Smooth muscle cell (in vitro differentiated cells): Measurements from ENCODE around the gene TBC1D14. TPM values are rescaled to one million over a fixed set of nuclear protein-coding genes. Genes with fewer than 3 reads are reported as not detected.

ENCODE experiments used
- DNase-seq: peaks from one replicate; lab custom pipeline; 2025; ENCODE audit not compliant: unreplicated experiment; lab: John Stamatoyannopoulos, UW
- H2AFZ ChIP-seq: fragments of 200-600 bp; sonication (generic); 2 replicates; pipeline ENCODE4 v1.6.0; 2016; ENCODE audit warnings: antibody characterized with exemption, low read depth, mild to moderate bottlenecking
- H3F3A ChIP-seq: fragments of 200-600 bp; sonication (generic); 2 replicates; pipeline ENCODE4 v1.6.0; 2017; ENCODE audit warnings: antibody characterized with exemption, low read depth
- H3K27ac ChIP-seq: fragments of 200-600 bp; sonication (generic); 2 replicates; pipeline ENCODE4 v1.5.1; 2016; ENCODE audit warnings: low read depth, mild to moderate bottlenecking
- H3K27me3 ChIP-seq: fragments of 200-600 bp; sonication (generic); 2 replicates; pipeline ENCODE4 v1.6.1; 2016; ENCODE audit warnings: low read depth, mild to moderate bottlenecking
- H3K36me3 ChIP-seq: fragments of 200-600 bp; sonication (generic); 2 replicates; pipeline ENCODE4 v1.5.1; 2016; ENCODE audit warnings: low read depth
- H3K4me1 ChIP-seq: fragments of 200-600 bp; sonication (generic); 2 replicates; pipeline ENCODE4 v1.5.1; 2016; ENCODE audit warnings: low read depth
- H3K4me2 ChIP-seq: fragments of 200-600 bp; sonication (generic); 2 replicates; pipeline ENCODE4 v1.6.0; 2016; ENCODE audit warnings: mild to moderate bottlenecking
- H3K4me3 ChIP-seq: fragments of 200-600 bp; sonication (generic); 2 replicates; pipeline ENCODE4 v1.5.1; 2016; ENCODE audit warnings: mild to moderate bottlenecking
- H3K79me2 ChIP-seq: fragments of 200-600 bp; sonication (generic); 2 replicates; pipeline ENCODE4 v1.6.0; 2016; ENCODE audit warnings: low read depth, mild to moderate bottlenecking
- H3K9ac ChIP-seq: fragments of 200-600 bp; sonication (generic); 2 replicates; pipeline ENCODE4 v1.6.0; 2016; ENCODE audit warnings: low read depth
- H3K9me3 ChIP-seq: fragments of 200-600 bp; sonication (generic); replicated peaks from 2 replicates; pipeline ENCODE4 v1.5.1; 2016; ENCODE audit warnings: low read depth
- H4K20me1 ChIP-seq: fragments of 200-600 bp; sonication (generic); 2 replicates; pipeline ENCODE4 v1.6.0; 2016; ENCODE audit warnings: low read depth
- WGBS: methylation state at CpG from one replicate; pipeline ENCODE4 v1.1.7; 2016; ENCODE audit warnings: low lambda C conversion rate; 5-methylcytosine and 5-hydroxymethylcytosine counted together
- polyA plus RNA-seq: library from polyadenylated mRNA; unstranded; fragments of >200 nt; fragmentation: Nextera tagmentation; extraction: Ambion mirVana; gene quantifications from 2 replicates; pipeline ENCODE4 v1.2.1, GENCODE V29; 2016
- total RNA-seq: library from RNA; depleted of rRNA; stranded (reverse); fragments of >200 nt; gene quantifications from 2 replicates; pipeline ENCODE4 v1.2.3, GENCODE V29; 2014
- TF ChIP-seq, protein P1 (sequence below): fragments of 200-600 bp; sonication (generic); IDR thresholded peaks from 2 replicates; pipeline ENCODE4 v1.5.1; 2017; ENCODE audit warnings: borderline replicate concordance, mild to moderate bottlenecking, antibody characterized with exemption; ENCODE audit not compliant: insufficient read depth, poor library complexity, severe bottlenecking

The TBC1D14 gene
- total and polyA plus RNA-seq, 2 experiments from 2014 or later = 13.0 to 24.4 TPM

DNA sequence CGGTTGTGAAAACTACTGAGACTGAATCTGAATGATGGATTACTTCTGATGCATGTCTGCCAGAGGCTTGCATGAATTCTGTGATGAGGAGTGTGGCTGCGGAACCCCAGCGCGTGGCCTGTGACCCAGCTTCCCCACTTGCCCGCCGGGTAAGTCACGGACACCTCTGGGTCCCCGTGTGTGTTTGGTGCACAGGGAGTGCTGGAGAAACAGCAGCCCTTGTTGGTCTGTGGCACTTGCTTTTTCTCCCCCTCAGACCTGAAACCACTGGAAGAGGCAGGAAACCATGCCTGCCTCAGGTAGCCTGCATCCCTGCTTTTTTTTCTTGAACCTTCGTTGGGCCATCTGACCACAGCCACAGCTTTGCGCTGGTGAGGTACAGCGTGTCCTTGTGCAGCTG lies 81.6 kb downstream of the TBC1D14 start:
- Histone ChIP-seq H2AFZ (no peak overlapping the region), H3K4me2 (peak overlapping the region; percentile 73), H3K4me3 (no peak overlapping the region), H3K9me3 (no peaks in the 10 kb centered on the region), H3K36me3 (no peaks in the 10 kb centered on the region), H3K27me3 (no peaks in the 10 kb centered on the region), H3K79me2 (peaks cover 38% of the 10 kb centered on the region), H4K20me1 (peaks cover 58% of the 10 kb centered on the region), H3K27ac (peak overlapping the region; percentile 65), H3K4me1 (peaks cover 13% of the 10 kb centered on the region), H3F3A (peaks cover 11% of the 10 kb centered on the region), H3K9ac (no peak overlapping the region)
- no peak for DNase-seq
- TF ChIP-seq, protein P1, sequence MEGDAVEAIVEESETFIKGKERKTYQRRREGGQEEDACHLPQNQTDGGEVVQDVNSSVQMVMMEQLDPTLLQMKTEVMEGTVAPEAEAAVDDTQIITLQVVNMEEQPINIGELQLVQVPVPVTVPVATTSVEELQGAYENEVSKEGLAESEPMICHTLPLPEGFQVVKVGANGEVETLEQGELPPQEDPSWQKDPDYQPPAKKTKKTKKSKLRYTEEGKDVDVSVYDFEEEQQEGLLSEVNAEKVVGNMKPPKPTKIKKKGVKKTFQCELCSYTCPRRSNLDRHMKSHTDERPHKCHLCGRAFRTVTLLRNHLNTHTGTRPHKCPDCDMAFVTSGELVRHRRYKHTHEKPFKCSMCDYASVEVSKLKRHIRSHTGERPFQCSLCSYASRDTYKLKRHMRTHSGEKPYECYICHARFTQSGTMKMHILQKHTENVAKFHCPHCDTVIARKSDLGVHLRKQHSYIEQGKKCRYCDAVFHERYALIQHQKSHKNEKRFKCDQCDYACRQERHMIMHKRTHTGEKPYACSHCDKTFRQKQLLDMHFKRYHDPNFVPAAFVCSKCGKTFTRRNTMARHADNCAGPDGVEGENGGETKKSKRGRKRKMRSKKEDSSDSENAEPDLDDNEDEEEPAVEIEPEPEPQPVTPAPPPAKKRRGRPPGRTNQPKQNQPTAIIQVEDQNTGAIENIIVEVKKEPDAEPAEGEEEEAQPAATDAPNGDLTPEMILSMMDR = no peak
- WGBS = 93% methylated on average over 11 of the region's 11 CpGs

- Histone ChIP-seq H3F3A (peaks cover 9% of the 10 kb centered on the region), H3K4me2 (peak overlapping the region; percentile 73), H3K4me1 (peaks cover 12% of the 10 kb centered on the region), H3K9ac (peak overlapping the region; percentile 18), H3K4me3 (no peak overlapping the region), H3K36me3 (peaks cover 5% of the 10 kb centered on the region), H3K27me3 (no peaks in the 10 kb centered on the region), H4K20me1 (peaks cover 58% of the 10 kb centered on the region), H2AFZ (no peak overlapping the region), H3K9me3 (no peaks in the 10 kb centered on the region), H3K27ac (peak overlapping the region; percentile 65), H3K79me2 (peaks cover 38% of the 10 kb centered on the region)
- TF ChIP-seq, protein P1 = no peak
- no peak for DNase-seq
- 60% methylated on average over 15 of the region's 15 CpGs for WGBS
Observed at GRCh38 chr4:6991771-6992557, 82.3 kb downstream of the TBC1D14 start.

DNA sequence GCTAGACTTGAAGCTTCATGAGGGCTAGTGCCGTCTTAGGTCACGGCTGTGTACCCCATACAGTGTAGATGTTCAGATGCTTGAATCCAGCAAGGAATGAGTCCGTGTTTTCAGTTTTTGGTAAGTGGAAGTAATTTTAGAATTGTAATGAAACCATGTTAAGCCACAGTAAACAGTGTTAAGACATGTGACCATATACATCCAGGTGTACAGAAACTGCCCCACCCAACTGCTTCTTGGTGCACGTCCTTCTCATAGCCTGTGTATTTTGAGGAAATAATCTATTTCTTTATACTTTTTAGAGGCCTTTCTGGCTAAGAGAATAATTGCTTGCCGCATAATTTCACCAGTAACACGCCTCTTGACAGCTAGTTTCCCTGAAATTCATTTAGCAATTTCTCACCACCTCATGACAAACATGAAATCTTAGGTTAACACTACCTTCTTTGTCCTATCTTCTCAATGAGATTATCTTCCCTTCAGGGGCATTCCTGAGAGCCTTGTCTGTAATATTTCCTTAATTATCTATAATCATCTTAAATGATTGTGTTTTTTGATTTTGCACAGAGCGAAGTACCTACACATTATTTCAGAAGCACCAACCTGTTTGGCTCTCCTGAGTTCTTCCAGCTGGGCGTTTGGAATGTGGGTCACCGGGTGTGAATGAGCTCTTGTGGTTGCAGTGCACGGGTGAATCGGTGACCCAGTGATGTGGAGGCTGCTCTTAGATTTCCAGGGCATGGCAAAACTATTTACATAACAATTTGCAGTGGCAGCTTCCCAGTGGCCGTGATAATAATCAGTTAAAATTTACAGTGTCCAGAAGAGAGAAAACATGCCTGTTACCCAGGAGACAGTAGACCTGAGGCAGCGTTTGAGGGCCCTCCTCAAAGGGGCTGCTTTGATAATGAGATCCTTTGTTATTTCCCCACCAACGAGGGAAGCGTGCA lies 83.4 kb downstream of the TBC1D14 start:
- 78% methylated on average over 15 of the region's 15 CpGs for WGBS
- H3K27me3 ChIP-seq = no peaks in the 10 kb centered on the region
- H3K4me2 ChIP-seq = no peak overlapping the region
- DNase-seq = no peak
- peak overlapping the region; percentile 65 for H3K27ac ChIP-seq
- peaks cover 7% of the 10 kb centered on the region for H3K36me3 ChIP-seq
- TF ChIP-seq, protein P1 = no peak
- no peak overlapping the region for H2AFZ ChIP-seq
- H3K4me3 ChIP-seq = no peak overlapping the region
- peaks cover 56% of the 10 kb centered on the region for H4K20me1 ChIP-seq
- H3K79me2 ChIP-seq = peaks cover 35% of the 10 kb centered on the region
- peaks cover 7% of the 10 kb centered on the region for H3K4me1 ChIP-seq
- no peaks in the 10 kb centered on the region for H3K9me3 ChIP-seq
- peak overlapping the region; percentile 18 for H3K9ac ChIP-seq
- H3F3A ChIP-seq = peaks cover 3% of the 10 kb centered on the region
